AG04449 (cell line): ENCODE data around the gene CCKAR.
"Not testable (repeated sequence)": the region's sequence is repeated elsewhere in the genome, so short reads cannot be mapped to it uniquely, and the experiment has no call there.

ENCODE experiments used
- CTCF ChIA-PET: fragments of 350-600 bp; formaldehyde crosslinking; extraction: SDS; loops from one replicate; lab custom pipeline; 2021; ENCODE audit warnings: antibody characterized with exemption; lab: Yijun Ruan, JAX
- POLR2A ChIA-PET: fragments of 400-600, 350-600 bp; formaldehyde crosslinking; extraction: SDS; loops from one replicate; lab custom pipeline; 2020; ENCODE audit warnings: antibody characterized with exemption, inconsistent platforms; lab: Yijun Ruan, JAX
- DNase-seq: peaks from one replicate; pipeline ENCODE4 v3.0.0-alpha.2; 2010; ENCODE audit warnings: low read depth, low spot score
- H3K4me3 ChIP-seq: 2 replicates; pipeline ENCODE4 v1.5.1; 2011; ENCODE audit warnings: low read depth, mild to moderate bottlenecking, control low read depth, low read length
- TF ChIP-seq, protein P1 (sequence below): IDR thresholded peaks from one replicate; pipeline ENCODE4 v1.5.1; 2011; ENCODE audit warnings: mild to moderate bottlenecking, moderate library complexity, low read length, control low read depth, inconsistent platforms; ENCODE audit not compliant: insufficient read depth; ENCODE audit errors: missing control alignments

Gene CCKAR

GRCh38 chr4:26509681-26510333 is 19.5 kb upstream of the CCKAR start:
- H3K4me3 ChIP-seq = no peak overlapping the region
- CTCF ChIA-PET = interaction anchor here (1.0 to 1.7 kb wide), 3 partner anchors 10 to 30 kb away, joined by 3 read pairs; no protein-coding TSS in a partner anchor
- POLR2A ChIA-PET = no interaction called here
- no peak for DNase-seq
- TF ChIP-seq, protein P1, sequence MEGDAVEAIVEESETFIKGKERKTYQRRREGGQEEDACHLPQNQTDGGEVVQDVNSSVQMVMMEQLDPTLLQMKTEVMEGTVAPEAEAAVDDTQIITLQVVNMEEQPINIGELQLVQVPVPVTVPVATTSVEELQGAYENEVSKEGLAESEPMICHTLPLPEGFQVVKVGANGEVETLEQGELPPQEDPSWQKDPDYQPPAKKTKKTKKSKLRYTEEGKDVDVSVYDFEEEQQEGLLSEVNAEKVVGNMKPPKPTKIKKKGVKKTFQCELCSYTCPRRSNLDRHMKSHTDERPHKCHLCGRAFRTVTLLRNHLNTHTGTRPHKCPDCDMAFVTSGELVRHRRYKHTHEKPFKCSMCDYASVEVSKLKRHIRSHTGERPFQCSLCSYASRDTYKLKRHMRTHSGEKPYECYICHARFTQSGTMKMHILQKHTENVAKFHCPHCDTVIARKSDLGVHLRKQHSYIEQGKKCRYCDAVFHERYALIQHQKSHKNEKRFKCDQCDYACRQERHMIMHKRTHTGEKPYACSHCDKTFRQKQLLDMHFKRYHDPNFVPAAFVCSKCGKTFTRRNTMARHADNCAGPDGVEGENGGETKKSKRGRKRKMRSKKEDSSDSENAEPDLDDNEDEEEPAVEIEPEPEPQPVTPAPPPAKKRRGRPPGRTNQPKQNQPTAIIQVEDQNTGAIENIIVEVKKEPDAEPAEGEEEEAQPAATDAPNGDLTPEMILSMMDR = no peak

DNA sequence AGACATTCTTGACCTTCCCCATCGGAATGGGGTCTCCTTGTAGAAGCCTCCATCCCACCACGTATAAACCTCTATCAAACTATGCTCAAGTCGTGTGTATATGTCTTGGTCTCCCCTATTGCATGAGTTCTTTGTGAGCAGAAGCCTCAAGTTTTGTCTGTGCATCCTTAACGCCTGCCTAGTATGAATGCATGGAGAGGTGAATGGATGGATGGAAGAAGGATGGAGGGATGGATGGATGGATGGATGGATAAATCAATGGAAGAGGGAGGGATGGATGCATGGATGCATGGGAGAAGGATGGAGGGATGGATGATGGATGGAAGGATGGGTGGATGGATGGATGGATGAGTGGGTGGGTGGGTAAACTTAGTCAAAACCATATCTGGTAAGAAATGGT is 17.0 kb upstream of the CCKAR start:
- no peak for DNase-seq
- ChIA-PET POLR2A (no interaction called here), CTCF (no interaction called here)
- no peak overlapping the region for H3K4me3 ChIP-seq
- TF ChIP-seq, protein P1 = no peak

DNA sequence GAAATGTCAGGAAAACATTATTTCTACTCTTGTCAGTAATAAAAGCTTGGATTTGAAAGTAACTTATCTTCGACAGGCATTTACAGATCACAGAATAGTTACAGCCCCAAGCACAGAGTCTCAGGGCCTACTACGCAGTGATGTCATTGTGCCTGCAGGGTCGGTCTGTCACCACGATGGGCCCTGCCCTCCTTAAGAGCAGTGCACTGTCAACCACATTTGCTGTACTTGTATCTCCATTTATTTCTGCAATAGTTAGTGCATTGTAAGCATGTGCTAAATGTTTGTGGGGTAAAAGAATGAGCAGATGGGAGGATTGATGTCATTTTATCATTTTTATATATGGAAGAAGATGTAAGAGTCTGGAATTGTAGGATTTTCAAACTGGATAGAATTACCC is 13.6 kb upstream of the CCKAR start:
- no peak overlapping the region for H3K4me3 ChIP-seq
- POLR2A ChIA-PET = no interaction called here
- TF ChIP-seq, protein P1 = no peak
- CTCF ChIA-PET = interaction anchor here (2.0 to 2.5 kb wide), 2 partner anchors 18 to 19 kb away, joined by 5 read pairs; no protein-coding TSS in a partner anchor
- DNase-seq = no peak

GRCh38 chr4:26503427-26503826 is 13.1 kb upstream of the CCKAR start:
- TF ChIP-seq, protein P1 = no peak
- ChIA-PET CTCF (interaction anchor here (2.0 to 2.5 kb wide), 2 partner anchors 18 to 20 kb away, joined by 5 read pairs; no protein-coding TSS in a partner anchor), POLR2A (no interaction called here)
- DNase-seq = no peak
- H3K4me3 ChIP-seq = no peak overlapping the region

- H3K4me3 ChIP-seq, POLR2A ChIA-PET: not testable (repeated sequence)
Observed at GRCh38 chr4:26500565-26500999, 10.3 kb upstream of the CCKAR start.

GRCh38 chr4:26496207-26496783 is 6.0 kb upstream of the CCKAR start:
- CTCF ChIA-PET = interaction anchor here (2.2 kb wide), 1 partner anchor 37 kb away, joined by 5 read pairs; no protein-coding TSS in a partner anchor
- TF ChIP-seq, protein P1 = no peak

More at GRCh38 chr4:26500565-26500999, 10.3 kb upstream of the CCKAR start:
- CTCF ChIA-PET, DNase-seq: not testable (repeated sequence)

More at GRCh38 chr4:26496207-26496783, 6.0 kb upstream of the CCKAR start:
- H3K4me3 ChIP-seq = no peak overlapping the region
- POLR2A ChIA-PET = no interaction called here
- DNase-seq = no peak
